ENCODE measurements around the gene RALBP1.

RALBP1 gene

GRCh38 chr18:9494778-9495331, 19.5 kb downstream of the RALBP1 start:
- H3K27ac ChIP-seq (ENCODE audit: poor library complexity, severe bottlenecking): no peak overlapping the region
- no peak overlapping the region for H3K4me3 ChIP-seq (ENCODE audit: severe bottlenecking)

GRCh38 chr18:9495465-9495864, 20.2 kb downstream of the RALBP1 start:
- Histone ChIP-seq H3K4me1 (ENCODE audit: insufficient read depth, poor library complexity, severe bottlenecking) (peaks cover 3% of the 10 kb centered on the region), H3K27ac (ENCODE audit: poor library complexity, severe bottlenecking) (no peak overlapping the region), H3K9me3 (ENCODE audit: severe bottlenecking) (no peaks in the 10 kb centered on the region), H3K4me3 (ENCODE audit: severe bottlenecking) (no peak overlapping the region), H3K36me3 (ENCODE audit: low read depth) (no peaks in the 10 kb centered on the region), H3K27me3 (ENCODE audit: insufficient read depth, poor library complexity, severe bottlenecking) (no peaks in the 10 kb centered on the region)
- TF ChIP-seq CTCF (IDR thresholded peaks at IDR 0.05; ENCODE audit: poor library complexity, severe bottlenecking): no peak
- ATAC-seq (ENCODE audit: low read depth) (no peak), DNase-seq (ENCODE audit: low spot score) (no peak)

More at GRCh38 chr18:9494778-9495331, 19.5 kb downstream of the RALBP1 start:
- H3K36me3 ChIP-seq (ENCODE audit: low read depth): no peaks in the 10 kb centered on the region
- no peak for DNase-seq (ENCODE audit: low spot score)
- ATAC-seq (ENCODE audit: low read depth): 0 out of 3 replicates have a peak, but pooled peaks have one; percentile 17
- H3K27me3 ChIP-seq (ENCODE audit: insufficient read depth, poor library complexity, severe bottlenecking): no peaks in the 10 kb centered on the region
- TF ChIP-seq CTCF (IDR thresholded peaks at IDR 0.05; ENCODE audit: poor library complexity, severe bottlenecking): no peak
- no peaks in the 10 kb centered on the region for H3K9me3 ChIP-seq (ENCODE audit: severe bottlenecking)
- H3K4me1 ChIP-seq (ENCODE audit: insufficient read depth, poor library complexity, severe bottlenecking): peaks cover 3% of the 10 kb centered on the region

GRCh38 chr18:9495916-9496705, 20.8 kb downstream of the RALBP1 start:
- Histone ChIP-seq H3K27ac (ENCODE audit: poor library complexity, severe bottlenecking) (no peak overlapping the region), H3K9me3 (ENCODE audit: severe bottlenecking) (no peaks in the 10 kb centered on the region), H3K36me3 (ENCODE audit: low read depth) (no peaks in the 10 kb centered on the region), H3K27me3 (ENCODE audit: insufficient read depth, poor library complexity, severe bottlenecking) (no peaks in the 10 kb centered on the region), H3K4me1 (ENCODE audit: insufficient read depth, poor library complexity, severe bottlenecking) (peaks cover 3% of the 10 kb centered on the region), H3K4me3 (ENCODE audit: severe bottlenecking) (no peak overlapping the region)
- no peak for DNase-seq (ENCODE audit: low spot score)
- TF ChIP-seq CTCF (IDR thresholded peaks at IDR 0.05; ENCODE audit: poor library complexity, severe bottlenecking): no peak
- no peak for ATAC-seq (ENCODE audit: low read depth)

- TF ChIP-seq CTCF (IDR thresholded peaks at IDR 0.05; ENCODE audit: poor library complexity, severe bottlenecking): no peak
- DNase-seq (ENCODE audit: low spot score) (no peak), ATAC-seq (ENCODE audit: low read depth) (no peak)
- Histone ChIP-seq H3K4me1 (ENCODE audit: insufficient read depth, poor library complexity, severe bottlenecking) (no peaks in the 10 kb centered on the region), H3K9me3 (ENCODE audit: severe bottlenecking) (no peaks in the 10 kb centered on the region), H3K27me3 (ENCODE audit: insufficient read depth, poor library complexity, severe bottlenecking) (no peaks in the 10 kb centered on the region), H3K27ac (ENCODE audit: poor library complexity, severe bottlenecking) (no peak overlapping the region), H3K36me3 (ENCODE audit: low read depth) (no peaks in the 10 kb centered on the region; the same call in 1 of the 2 replicates), H3K4me3 (ENCODE audit: severe bottlenecking) (no peak overlapping the region)
Measured at GRCh38 chr18:9506046-9506792, 30.9 kb downstream of the RALBP1 start.
